Lung microvascular endothelial cell (primary cell): ENCODE data around the gene C7orf57. TPM values are rescaled to one million over a fixed set of nuclear protein-coding genes. Genes with fewer than 3 reads are reported as not detected.
A peak's percentile ranks its signal among the peaks of the same experiment; 100 is the strongest.
"Not testable (repeated sequence)": the region's sequence is repeated elsewhere in the genome, so short reads cannot be mapped to it uniquely, and the experiment has no call there.

ENCODE experiments used
- DNase-seq, 2 donors: peaks; one replicate each; pipeline versions ENCODE4 v3.0.0 to v3.0.0-alpha.2; 2010; ENCODE audit warnings: low read depth in 2 of 2
- total RNA-seq: library from RNA; depleted of rRNA; stranded (reverse); fragments of >200 nt; gene quantifications from 2 replicates; pipeline ENCODE4 v1.2.1, GENCODE V29; 2014

C7orf57 gene
- not detected in 2 replicates for total RNA-seq

DNA sequence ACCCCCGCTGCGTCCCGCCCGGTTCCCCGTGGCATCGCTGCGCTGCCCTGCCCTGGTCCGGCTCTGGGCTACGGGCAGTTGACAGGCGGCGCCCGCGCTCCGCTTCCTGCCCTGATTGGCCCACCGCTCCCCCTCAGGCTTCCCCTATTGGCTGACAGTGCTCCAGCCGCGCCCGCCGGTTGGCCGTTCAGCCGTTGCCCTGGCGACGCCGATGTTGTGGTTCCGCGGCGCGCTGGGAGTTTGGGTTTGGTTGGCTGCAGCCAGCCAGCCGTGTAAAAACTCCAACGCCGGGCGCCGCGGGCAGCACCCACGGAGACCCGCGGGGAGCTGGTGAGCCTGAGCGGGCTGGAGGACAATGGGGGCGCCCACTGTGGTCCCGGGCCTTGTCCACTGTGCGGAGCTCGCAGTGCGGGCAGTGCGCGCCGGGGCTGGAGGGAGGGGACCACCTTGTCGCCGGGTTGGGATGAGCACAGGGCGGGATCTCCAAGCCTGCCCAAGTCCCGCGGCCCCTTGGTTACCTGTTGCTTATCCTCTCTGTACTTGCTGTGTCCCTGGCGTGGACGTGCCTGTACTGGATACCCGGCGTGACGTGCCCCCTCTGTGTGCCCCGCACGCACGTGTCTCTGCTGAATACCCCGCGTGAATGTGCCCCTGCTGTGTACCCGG is at the start of gene C7orf57:
Gene C7orf57, plus strand, starts transcription at position 243 of the 666 bp plus-strand sequence. CDS start 766 bp downstream, outside the sequence.
- peak; percentile 92 to 93 for DNase-seq

DNA sequence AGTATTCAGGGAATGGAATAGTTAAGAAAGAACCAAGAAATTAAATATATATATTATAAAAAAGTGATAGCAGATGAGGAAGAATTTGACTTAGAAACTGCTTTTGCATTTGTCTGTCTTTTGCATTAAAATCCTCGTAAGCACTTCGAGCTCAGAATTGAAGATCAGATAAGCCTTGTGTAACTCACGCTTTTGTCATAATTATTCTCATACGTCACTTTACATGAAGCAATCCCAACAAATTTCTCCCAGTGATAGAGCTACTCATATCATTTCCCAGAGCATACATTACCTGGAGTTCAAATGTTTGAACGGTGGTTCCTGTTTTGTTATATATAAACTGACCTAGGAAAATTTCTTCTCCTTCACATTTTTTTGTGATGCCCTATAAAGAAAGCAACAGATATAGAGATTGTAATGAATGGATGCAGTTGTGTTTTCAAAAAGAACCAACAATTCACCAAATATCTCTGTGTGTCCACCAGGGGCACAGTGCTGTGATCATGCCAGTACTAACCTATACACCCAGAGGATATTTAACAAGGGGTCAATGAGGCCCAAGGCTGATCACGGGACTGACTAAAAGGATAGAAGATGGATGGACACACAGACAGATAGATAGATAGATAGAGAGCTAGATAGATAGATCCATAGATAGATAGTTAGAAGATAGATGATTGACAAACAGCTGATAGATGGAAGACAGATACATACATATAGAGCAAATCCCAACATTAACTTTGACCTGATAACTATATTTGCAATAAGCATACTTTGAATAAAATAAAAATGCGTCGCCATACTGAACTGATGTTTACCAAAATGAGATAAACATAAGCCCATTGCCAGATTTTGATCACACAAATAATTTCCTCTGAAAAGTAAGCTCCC is 46.6 kb upstream of the C7orf57 start:
- peak in 1 of 2 donors; percentile 16 for DNase-seq

DNA sequence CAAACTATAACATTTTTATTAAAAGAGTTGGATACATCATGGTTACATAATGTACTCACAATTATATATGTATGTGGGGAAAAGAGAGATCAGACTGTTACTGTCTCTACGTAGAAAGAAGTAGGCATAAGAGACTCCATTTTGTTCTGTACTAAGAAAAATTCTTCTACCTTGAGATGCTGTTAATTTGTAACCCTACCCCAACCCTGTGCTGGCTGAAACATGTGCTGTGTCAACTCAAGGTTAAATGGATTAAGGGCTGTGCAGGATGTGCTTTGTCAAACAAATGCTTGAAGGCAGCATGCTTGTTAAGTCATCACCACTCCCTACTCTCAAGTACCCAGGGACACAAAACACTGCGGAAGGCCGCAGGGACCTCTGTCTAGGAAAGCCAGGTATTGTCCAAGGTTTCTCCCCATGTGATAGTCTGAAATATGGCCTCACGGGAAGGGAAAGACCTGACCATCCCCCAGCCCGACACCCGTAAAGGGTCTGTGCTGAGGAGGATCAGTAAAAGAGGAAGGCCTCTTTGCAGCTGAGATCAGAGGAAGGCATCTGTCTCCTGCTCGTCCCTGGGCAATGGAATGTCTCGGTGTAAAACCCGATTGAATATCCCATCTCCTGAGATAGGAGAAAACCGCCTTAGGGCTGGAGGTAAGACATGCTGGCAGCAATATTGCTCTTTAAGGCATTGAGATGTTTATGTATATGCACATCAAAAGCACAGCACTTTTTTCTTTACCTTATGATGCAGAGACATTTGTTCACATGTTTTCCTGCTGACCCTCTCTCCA is 45.5 kb upstream of the C7orf57 start:
- not testable (repeated sequence) for DNase-seq

DNA sequence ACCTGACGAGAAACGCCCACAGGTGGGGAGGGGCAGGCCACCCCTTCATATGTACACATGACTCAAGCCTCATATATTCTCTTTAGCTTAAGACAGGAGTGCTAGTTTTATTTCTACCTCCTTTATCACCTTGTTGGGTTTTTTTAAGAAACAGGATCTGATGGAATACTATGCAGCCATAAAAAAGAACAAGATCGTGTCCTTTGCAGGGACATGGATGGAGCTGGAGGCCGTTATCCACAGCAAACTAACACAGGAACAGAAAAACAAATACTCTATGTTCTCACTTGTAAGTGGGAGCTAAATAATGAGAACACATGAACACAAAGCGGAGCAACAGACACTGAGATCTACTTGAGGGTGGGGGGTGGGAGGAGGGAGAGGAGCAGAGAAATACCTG is 44.8 kb upstream of the C7orf57 start:
- no peak for DNase-seq

DNA sequence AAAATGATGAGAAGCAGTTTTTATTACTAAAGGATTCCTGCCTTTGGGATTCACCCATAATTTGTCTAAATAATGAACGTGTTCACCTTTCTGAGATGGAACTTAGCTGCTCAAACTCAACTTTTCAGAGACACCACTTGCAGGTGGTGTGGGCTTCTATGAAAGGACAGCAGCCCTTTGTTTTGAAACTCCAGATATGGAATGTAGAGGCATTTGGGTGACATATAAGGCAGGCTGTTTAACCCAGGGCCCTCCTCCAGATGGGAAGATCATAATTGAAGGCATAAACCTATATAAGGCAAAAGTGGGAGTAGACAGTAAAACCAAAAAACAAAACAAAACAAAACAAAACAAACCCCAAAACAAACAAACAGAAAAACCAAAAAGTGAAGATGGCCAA is 44.1 kb upstream of the C7orf57 start:
- no peak for DNase-seq

DNA sequence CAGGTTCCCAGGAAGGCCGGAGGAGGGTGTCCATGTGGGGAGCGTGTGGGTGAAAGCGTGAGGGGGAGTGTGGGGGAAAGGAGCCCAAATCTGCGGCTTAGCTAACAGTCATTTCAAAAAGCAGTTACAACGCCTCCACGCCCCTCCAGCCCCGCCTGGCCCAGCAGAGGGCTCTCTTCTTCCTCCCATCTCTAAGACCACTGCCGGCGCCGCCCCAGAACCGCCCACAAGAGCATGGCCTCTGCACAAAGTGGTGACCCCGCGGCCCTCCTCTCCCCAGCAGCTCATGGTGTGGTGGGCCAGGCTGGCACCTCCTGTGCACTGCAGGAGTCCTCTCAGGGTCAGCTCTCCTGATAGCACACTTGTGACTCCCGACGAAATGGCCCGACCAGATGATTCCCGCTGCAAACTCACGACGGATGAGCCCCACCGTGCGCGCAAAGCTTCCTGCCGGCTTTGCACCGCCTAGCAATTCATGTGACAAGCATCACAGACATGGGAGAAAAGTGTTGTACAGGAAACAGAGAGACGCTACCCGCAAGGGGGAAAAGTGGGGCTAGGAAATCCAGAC is 43.5 kb upstream of the C7orf57 start:
- peak; percentile 75 to 78 for DNase-seq

DNA sequence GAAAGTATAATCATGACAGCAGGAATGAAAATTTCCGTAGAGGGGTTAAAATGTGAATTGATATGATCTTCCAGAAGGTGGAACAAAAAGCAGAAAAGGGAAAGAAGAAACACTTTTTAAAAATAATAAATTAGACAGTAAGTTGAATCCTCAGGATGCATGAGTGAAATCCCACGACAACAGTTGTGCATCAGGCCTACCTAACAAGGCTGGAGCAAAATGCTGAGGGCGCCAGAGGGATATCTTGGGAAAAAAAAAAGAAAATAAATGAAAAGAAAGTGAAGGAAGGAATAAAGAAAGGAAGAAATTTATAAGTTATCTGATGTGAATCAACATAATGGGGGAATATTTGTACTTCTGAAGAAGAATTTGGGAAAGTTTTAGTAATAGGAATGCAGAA is 42.9 kb upstream of the C7orf57 start:
- no peak for DNase-seq

DNA sequence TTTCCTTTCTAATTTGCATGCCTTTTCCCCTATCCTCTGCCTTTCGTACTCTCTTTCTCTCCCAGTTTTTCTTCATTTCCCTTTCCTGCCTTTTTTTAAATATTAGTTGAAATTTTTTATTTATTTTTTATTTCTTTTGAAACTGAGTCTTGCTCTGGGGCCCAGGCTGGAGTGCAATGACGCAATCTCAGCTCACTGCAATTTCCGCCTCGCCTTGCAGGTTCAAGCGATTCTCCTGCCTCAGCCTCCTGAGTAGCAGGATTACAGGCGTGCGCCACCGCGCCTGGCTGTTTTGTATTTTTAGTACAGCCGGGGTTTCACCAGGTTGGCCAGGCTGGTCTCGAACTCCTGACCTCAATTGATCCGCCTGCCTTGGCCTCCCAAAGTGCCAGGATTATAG is 35.9 kb upstream of the C7orf57 start:
- DNase-seq, result no peak

DNA sequence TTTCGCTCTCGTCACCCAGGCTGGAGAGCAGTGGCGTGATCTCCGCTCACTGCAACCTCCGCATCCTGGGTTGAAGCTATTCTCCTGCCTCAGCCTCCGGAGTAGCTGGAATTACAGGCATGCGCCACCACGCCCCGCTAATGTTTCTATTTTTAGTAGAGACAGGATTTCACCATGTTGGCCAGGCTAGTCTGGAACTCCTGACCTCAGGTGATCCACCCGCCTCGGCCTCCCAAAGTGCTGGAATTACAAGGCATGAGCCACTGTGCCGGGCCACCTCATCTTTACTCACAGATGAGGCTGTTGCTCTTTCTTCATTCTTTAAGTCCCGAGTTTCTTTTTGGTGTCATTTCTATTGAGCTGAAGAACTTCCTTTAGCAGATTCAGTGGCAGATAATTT is 35.2 kb upstream of the C7orf57 start:
- not testable (repeated sequence) for DNase-seq

DNA sequence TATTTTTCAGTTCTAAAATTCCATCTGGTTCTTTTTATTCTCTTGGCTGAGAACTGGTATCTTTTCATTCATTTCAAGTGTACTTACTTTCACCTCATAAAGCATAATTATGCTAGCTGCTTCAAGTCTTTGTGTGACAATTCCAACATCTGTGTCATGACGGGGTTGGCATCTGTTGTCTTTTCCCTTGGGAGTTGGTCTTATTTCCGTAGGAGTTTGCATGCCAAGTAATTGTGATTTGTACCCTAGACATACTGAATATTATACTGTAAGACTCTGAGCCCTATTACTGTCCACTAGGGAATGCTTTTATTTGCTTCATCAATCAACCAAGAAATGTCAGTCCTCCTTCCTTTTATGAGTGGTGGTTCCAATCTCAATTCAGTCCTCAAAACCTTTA is 31.3 kb upstream of the C7orf57 start:
- no peak for DNase-seq

DNA sequence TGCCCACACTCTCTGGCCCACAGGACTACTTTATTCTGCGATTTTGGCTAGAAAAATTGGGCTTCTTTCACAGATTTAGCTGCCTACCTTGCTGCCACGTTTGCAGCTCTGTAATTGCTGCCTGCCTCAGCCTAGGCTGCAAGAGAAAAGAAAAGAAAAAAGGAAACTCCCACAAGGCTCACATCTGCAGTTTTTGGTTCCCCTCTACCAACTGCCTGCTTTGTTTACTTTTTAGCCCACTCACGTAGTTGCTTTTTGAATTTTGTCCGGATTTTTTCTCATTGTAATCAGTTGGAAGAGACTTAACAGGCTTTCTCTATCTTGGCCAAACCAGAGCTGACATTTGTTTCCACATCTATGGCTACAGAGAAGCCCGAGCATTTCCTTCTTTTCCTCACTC is 30.7 kb upstream of the C7orf57 start:
- DNase-seq, result no peak

DNA sequence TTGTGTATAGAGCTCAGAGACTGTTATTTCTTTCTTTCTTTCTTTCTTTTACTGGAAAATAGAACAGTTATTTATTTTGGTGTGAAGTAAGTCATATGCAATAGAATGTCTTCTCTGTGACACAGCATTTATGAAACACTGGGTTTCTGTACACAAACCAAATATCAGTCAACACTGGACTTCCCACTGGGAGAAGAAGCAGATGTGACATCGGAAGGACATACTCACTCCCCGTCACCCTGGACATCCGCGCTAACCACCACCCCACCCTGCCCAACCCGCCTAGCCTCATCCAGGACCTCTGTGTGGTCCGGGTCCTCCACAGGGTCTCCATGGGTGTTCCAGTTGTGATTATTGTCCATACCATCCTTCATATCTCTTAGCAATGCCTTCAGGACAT is 28.5 kb upstream of the C7orf57 start:
- DNase-seq, result no peak

DNA sequence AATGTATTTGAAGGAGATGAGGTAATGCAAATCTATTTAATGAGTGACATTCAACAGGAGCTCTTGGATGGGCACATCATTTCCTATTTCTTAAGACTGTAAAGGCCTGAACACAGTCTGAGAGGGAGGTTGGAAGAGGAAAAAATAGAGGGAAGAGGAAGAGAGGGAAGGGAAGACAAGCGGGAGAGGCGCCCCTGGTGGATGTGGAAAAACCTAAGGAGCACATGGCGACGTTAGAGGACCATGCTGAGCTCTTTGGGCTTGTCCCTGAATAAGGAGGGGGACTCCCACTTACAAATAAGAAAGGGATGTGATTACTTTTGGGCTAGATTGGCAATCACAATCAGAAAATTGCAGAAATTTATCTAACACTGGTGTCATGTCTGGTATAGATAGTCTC is 26.1 kb upstream of the C7orf57 start:
- no peak for DNase-seq

DNA sequence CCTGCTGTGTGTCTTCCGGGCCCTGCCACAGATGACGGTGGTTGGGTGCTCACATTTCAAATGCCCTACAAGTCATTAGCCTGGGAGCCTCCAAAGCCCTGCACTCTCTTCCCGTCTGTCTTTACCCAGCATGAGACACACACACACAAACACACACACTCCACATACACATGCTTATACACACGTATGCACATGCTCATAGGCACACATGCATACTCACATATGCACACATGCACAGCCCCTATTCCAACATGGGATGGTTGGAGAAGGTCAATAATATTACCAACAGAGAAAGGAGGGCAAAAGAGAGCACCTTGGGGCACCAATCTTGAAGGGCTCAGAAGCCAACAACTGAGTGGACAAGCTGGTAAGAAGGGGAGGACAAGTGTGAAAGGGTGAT is 25.4 kb upstream of the C7orf57 start:
- DNase-seq, result no peak

DNA sequence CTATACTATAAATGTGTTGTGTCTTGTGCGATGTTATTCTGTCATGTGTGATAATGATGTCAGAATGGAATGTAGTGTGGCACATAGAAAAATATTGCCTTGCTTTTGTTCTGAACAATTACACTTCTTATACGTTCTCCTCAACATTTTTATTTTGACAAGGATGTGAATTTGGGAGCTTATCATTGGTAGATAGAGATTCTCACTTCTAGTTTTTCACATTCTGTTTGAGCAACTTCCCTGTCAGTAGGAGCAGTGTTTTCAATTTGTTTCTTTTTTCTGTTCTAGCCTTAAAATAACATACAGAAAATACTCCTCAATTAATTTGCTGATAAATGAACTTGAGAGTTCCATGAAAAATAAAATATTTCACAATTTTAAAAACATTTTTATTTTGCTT is 24.0 kb upstream of the C7orf57 start:
- no peak for DNase-seq

DNA sequence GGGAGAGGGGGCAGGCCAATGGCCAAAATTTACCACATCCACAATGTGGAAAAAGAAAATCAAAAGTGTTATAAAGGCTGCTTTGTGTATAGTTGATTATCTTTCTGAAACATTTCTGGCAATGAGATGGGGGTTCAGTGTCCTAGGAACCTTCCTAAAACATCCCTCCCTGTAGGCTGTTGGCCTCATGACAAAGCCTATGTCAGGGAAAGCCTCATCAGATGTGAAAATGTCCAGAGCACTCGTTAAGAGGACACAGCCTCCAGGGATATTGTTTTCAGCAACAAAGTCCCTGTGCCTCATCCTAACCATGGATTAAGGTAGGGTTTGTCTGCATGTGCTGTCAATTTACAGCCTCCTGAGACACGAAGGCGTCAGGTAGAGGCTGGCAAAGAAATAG is 23.4 kb upstream of the C7orf57 start:
- no peak for DNase-seq

DNA sequence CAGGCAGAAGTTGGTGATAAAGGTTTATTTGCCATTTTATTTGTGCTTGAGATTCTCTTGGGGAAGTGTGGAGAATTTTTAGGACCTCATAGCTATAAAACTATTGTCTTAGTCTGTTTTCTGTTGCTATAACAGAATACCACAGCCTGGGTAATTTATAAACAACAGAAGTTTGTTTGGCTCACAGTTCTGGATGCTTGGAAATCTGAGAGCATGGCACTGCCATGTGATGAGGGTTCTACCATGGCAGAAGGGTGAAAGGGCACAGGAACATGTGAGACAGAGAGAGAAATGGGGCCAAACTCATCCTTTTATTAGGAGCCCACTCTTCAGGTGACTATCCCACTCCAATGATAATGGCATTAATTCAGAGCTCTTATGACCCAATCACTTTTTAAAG is 18.7 kb upstream of the C7orf57 start:
- no peak for DNase-seq

DNA sequence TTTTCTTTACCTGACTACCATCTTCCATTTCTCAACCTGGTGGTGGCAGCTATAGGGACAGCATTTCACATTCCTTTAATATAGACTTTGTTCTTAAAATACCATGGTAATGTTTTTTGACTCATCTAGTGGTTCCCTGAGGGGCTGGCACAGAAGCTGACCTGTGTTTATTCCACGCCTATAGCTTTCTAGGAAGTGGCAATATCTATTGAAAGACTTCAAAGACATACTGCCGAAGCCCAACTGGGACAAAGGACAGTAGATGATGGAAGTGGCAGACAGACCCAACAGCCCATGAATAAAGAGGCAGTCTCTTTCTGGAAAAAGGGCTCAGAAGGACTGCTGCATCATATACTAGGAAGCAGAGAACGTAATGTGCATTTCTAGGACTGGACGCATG is 17.7 kb upstream of the C7orf57 start:
- DNase-seq, result no peak

DNA sequence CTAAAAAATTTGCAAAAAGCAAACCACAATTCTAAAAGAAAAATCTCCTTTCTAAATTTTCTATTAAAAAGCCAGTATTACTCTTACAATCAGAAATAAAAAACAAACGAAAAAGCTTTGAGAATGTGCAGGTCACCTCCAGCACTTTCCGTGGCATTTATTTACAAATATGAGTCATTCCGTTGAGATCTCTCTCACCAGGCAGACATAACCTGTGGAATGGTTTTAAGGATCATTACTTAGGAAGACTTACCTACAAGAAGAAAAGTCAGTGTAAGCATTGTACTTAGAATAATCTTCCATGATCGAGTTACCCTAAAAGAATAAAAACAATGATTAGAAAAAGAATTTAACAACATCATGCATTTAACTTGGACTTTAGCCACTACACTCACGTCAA is 9.7 kb upstream of the C7orf57 start:
- no peak for DNase-seq

DNA sequence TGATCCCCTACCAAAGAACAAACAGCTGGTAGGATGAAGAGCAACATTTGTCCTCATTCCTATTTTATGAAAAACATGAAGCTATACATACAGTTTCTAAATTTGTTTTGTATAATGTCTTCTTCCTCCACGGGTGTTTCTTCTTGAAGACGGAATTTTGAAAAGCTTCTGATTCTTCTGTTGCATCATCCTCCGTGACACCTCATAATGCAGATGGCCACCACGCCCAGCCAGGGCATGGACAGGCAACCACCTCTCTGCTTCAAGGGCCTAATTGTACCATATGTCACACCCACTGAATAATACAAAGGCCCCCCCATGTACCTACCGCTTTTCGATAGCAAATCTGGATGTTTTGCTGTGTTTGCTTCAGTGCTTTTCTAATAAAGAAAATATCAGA is 6.4 kb upstream of the C7orf57 start, which contains the start of gene SUN3:
Gene SUN3, minus strand, starts transcription at position 170 of the 400 bp plus-strand sequence. Its CDS starts 169 bp downstream, at position 1.
- DNase-seq, result no peak

DNA sequence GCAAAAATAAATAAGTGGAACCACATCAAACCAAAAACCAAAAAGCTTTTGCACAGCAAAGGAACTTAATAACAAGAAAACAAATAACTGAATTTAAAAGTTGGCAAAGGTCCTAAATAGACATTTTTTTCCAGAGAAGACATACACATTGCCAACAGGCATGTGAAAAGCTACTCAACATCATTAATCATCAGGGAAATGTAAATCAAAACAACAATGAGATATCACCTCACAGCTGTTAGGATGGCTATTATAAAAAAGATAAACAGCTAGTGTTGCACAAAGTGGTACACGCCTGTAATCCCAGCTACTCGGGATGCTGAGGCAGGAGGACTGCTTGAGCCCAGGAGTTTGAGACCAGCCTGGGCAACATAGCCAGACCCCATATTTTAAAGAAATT is 4.2 kb upstream of the C7orf57 start:
- no peak for DNase-seq

DNA sequence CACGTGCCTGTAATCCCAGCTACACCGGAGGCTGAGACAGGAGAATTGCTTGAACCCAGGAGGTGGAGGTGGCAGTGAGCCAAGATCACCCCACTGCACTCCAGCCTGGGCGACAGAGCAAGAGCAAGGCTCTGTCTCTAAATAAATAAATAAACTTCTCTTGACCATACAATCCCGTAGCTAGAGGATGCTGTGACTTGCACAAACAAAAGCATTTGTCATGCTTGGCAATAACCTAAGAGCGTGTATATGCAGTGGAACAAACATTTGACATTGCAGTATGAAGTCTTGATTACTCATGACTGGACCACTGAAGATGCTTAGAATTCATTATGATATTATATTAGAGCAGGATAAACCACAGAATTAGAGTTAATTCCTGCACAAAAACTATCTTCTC is 1.4 kb upstream of the C7orf57 start:
- no peak for DNase-seq
